Psoas muscle (tissue), 8 donors: ENCODE results near the gene S1PR3. TPM values are rescaled to one million over a fixed set of nuclear protein-coding genes. Genes with fewer than 3 reads are reported as not detected.
A peak's percentile ranks its signal among the peaks of the same experiment; 100 is the strongest.

Source experiments
- ATAC-seq, 4 donors: fragments of 200-7000 bp; cut with Tn5 transposase; one replicate each; pipeline ENCODE4 v1.9.1; 2020; ENCODE audit warnings: moderate library complexity in 3 of 4, mild to moderate bottlenecking in 2 of 4
- DNase-seq, 2 donors: peaks; one replicate each; pipeline ENCODE4 v3.0.0-alpha.2; 2020
- H3K27ac ChIP-seq: fragments of 200-600 bp; one replicate; pipeline ENCODE4 v1.8.0; 2022
- H3K27me3 ChIP-seq, 3 donors: fragments of 200-600 bp in 1 of 3; one replicate each; pipeline versions ENCODE4 v1.6.1 to v1.8.0; 2013 to 2022; ENCODE audit warnings: low read length in 2 of 3, mild to moderate bottlenecking in 2 of 3, moderate library complexity in 1 of 3; ENCODE audit not compliant: insufficient read depth in 3 of 3
- H3K36me3 ChIP-seq, 2 donors: fragments of 200-600 bp in 1 of 2; one replicate each; pipeline versions ENCODE4 v1.6.1 to v1.8.0; 2013 to 2022; ENCODE audit warnings: low read depth in 1 of 2, mild to moderate bottlenecking in 1 of 2, moderate library complexity in 1 of 2; ENCODE audit not compliant: insufficient read depth in 1 of 2
- H3K4me1 ChIP-seq: fragments of 200-600 bp; one replicate; pipeline ENCODE4 v1.8.0; 2022
- H3K4me3 ChIP-seq: fragments of 200-600 bp; one replicate; pipeline ENCODE4 v1.8.0; 2022; ENCODE audit warnings: mild to moderate bottlenecking
- H3K9me3 ChIP-seq: fragments of 200-600 bp; one replicate; pipeline ENCODE4 v1.8.0; 2022
- WGBS, 3 donors: extraction: QIAGEN DNeasy Blood & Tissue Kit; methylation state at CpG; one replicate each; pipeline versions ENCODE4 v1.1.6 to v1.1.7; 2013; 5-methylcytosine and 5-hydroxymethylcytosine counted together
- intact Hi-C, 2 donors: fragments of 100-400 bp; cut with DNase I; formaldehyde crosslinking; loops; one replicate each; pipeline versions ENCODE4 v1.11.0 to v1.14.2; 2022
- polyA plus RNA-seq, 3 donors: library from polyadenylated mRNA; stranded (reverse); fragments of 200-250 nt; gene quantifications; one replicate each; pipeline ENCODE4 v1.2.3, GENCODE V29; 2013
- total RNA-seq, 4 donors: library from RNA; stranded (reverse); fragmentation: NEBNext Ultra II Directional in 2 of 4; extraction: Animal tissue kit (Norgen Biotek cat#: 25700) in 2 of 4; gene quantifications; one replicate each; pipeline versions ENCODE4 v1.2.1 to v1.2.4, GENCODE V29; 2021 to 2023
- TF ChIP-seq, protein P1 (sequence below): fragments of 200-600 bp; IDR thresholded peaks from one replicate; pipeline ENCODE4 v1.8.0; 2022; ENCODE audit warnings: antibody characterized with exemption
- donor health status: healthy with polysubstance abuse.
- donor health status: DM: no; HTN: no; CAD: no; lungs with moderate emphysema.
- donor health status: Bipolar disorder and iron deficiency.
- donor health status: healthy.
- donor health status: DM: yes; HTN: yes; CAD: no.
- donor health status: DM: no; HTN: no; CAD: no.
- donor health status: DM: no; HTN: no; CAD: no.
- donor health status: DM: yes; HTN: yes; CAD: no.

Gene S1PR3
- total and polyA plus RNA-seq, 7 donors = 2.3 to 5.2 (median 4.7) TPM

GRCh38 chr9:88992556-88992955 is 1.3 kb downstream of the S1PR3 start:
- WGBS, 3 donors = 81 to 90% (median 88%) methylated on average over 4 of the region's 4 CpGs
- no peak for DNase-seq
- ATAC-seq = no peak
- Histone ChIP-seq H3K9me3 (no peaks in the 10 kb centered on the region), H3K4me1 (no peaks in the 10 kb centered on the region), H3K27ac (no peak overlapping the region), H3K36me3 (no peaks in the 10 kb centered on the region), H3K4me3 (peak overlapping the region; percentile 67), H3K27me3 (peaks cover 0 to 42% (median 12%) of the 10 kb centered on the region in 3 donors)
- intact Hi-C loops = no loop called here
- TF ChIP-seq, protein P1, sequence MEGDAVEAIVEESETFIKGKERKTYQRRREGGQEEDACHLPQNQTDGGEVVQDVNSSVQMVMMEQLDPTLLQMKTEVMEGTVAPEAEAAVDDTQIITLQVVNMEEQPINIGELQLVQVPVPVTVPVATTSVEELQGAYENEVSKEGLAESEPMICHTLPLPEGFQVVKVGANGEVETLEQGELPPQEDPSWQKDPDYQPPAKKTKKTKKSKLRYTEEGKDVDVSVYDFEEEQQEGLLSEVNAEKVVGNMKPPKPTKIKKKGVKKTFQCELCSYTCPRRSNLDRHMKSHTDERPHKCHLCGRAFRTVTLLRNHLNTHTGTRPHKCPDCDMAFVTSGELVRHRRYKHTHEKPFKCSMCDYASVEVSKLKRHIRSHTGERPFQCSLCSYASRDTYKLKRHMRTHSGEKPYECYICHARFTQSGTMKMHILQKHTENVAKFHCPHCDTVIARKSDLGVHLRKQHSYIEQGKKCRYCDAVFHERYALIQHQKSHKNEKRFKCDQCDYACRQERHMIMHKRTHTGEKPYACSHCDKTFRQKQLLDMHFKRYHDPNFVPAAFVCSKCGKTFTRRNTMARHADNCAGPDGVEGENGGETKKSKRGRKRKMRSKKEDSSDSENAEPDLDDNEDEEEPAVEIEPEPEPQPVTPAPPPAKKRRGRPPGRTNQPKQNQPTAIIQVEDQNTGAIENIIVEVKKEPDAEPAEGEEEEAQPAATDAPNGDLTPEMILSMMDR = no peak

DNA sequence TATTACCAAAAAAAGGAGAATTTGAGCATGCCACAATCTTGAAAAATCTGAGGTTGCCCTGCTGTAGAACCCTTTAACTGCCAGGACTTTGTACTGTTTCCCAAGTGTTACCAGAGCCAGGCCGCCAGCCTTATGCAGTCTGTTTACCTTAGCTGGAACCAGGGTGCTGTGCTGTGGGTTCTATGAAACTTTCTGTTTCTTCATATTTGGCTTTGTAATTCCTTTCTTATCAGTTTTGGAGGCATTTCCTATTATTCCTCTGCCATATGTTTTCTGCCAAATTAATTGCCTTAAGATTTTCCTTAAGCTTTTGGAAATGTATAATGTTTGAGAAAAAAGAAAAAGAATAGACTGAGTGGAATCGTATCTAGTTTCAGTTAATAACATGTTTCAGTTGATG is 2.1 kb downstream of the S1PR3 start:
- peaks cover 0 to 42% (median 12%) of the 10 kb centered on the region in 3 donors for H3K27me3 ChIP-seq
- no peaks in the 10 kb centered on the region for H3K9me3 ChIP-seq
- TF ChIP-seq, protein P1 = no peak
- intact Hi-C loops = no loop called here
- no peak for DNase-seq
- H3K4me3 ChIP-seq = peak overlapping the region; percentile 67
- no peaks in the 10 kb centered on the region for H3K36me3 ChIP-seq
- ATAC-seq = no peak
- H3K4me1 ChIP-seq = no peaks in the 10 kb centered on the region
- WGBS, 3 donors = 83 to 95% (median 91%) methylated on average over 2 of the region's 2 CpGs
- H3K27ac ChIP-seq = no peak overlapping the region

- peaks cover 0 to 42% (median 12%) of the 10 kb centered on the region in 3 donors for H3K27me3 ChIP-seq
- TF ChIP-seq, protein P1 = no peak
- no peak overlapping the region for H3K27ac ChIP-seq
- intact Hi-C loops = no loop called here
- H3K9me3 ChIP-seq = no peaks in the 10 kb centered on the region
- H3K4me3 ChIP-seq = peak overlapping the region; percentile 67
- ATAC-seq (no peak), DNase-seq (no peak)
- no peaks in the 10 kb centered on the region for H3K36me3 ChIP-seq
- H3K4me1 ChIP-seq = no peaks in the 10 kb centered on the region
- WGBS, 3 donors = 83 to 90% (median 90%) methylated on average over 14 of the region's 14 CpGs
Measured at GRCh38 chr9:88993871-88994460, 2.7 kb downstream of the S1PR3 start.

DNA sequence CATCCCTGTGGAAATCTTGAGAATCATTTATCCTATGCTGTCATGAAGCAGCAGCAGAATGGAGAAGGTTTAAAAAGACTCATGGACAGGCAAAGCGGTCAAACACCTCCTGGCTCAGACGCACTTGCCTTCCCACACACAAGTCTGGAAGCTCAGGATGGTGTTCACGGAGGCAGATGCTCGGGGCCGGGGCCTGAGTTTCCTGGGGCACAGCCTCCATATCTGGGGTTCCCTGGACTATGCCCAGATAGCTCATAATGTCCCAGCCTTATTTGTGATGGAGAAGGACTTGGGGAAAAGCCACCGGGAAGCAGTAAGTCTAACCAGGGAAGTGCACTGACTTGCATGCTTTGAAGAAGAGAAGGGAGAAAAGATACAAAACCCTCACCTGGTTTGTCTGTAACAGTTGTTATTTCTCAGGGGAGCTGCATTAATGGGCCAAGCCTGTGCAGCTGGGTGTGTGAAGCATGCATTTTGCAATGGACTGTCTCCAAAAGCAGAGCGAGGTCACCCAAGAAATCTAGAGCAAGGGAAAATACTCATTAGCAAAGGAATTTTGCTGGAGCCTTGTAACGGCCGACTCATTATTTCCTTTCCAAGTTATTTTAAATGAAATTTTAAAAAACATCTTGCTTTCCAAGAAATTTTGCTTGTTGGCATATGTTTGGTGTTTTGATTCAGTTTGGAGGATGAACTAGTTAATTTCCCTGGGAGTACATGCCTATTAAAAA is 3.4 kb downstream of the S1PR3 start:
- Histone ChIP-seq H3K27ac (no peak overlapping the region), H3K4me1 (no peaks in the 10 kb centered on the region), H3K27me3 (peaks cover 0 to 42% (median 12%) of the 10 kb centered on the region in 3 donors), H3K4me3 (peak overlapping the region; percentile 67), H3K36me3 (no peaks in the 10 kb centered on the region), H3K9me3 (no peaks in the 10 kb centered on the region)
- intact Hi-C loops = no loop called here
- no peak for ATAC-seq
- WGBS, 3 donors = 65 to 75% (median 67%) methylated on average over 9 of the region's 9 CpGs
- TF ChIP-seq, protein P1 = no peak
- no peak for DNase-seq
